Heart right ventricle (tissue), 16 donors: Measurements from ENCODE around the gene FASTKD3. TPM values are rescaled to one million over a fixed set of nuclear protein-coding genes. Genes with fewer than 3 reads are reported as not detected.
A peak's percentile ranks its signal among the peaks of the same experiment; 100 is the strongest.

Source experiments
- ATAC-seq, 8 donors: fragments of 200-7000 bp; cut with Tn5 transposase; one replicate each; pipeline ENCODE4 v1.9.1; 2020; ENCODE audit warnings: mild to moderate bottlenecking in 8 of 8, moderate library complexity in 8 of 8, moderate number of reproducible peaks in 1 of 8
- DNase-seq, 2 donors: peaks; one replicate each; pipeline ENCODE4 v3.0.0-alpha.2; 2020
- H3K27ac ChIP-seq, 10 donors: fragments of 200-600 bp; sonication (generic) in 2 of 10; one replicate each; pipeline versions ENCODE4 v1.5.0 to v1.8.0; 2020 to 2022; ENCODE audit warnings: mild to moderate bottlenecking in 3 of 10
- H3K27me3 ChIP-seq, 7 donors: fragments of 200-600 bp; one replicate each; pipeline ENCODE4 v1.8.0; 2021 to 2022; ENCODE audit warnings: mild to moderate bottlenecking in 2 of 7
- H3K36me3 ChIP-seq, 9 donors: fragments of 200-600 bp; sonication (generic) in 1 of 9; one replicate each; pipeline versions ENCODE4 v1.5.0 to v1.8.0; 2020 to 2022; ENCODE audit warnings: mild to moderate bottlenecking in 2 of 9
- H3K4me1 ChIP-seq, 9 donors: fragments of 200-600 bp; sonication (generic) in 1 of 9; one replicate each; pipeline versions ENCODE4 v1.5.0 to v1.8.0; 2020 to 2022; ENCODE audit warnings: mild to moderate bottlenecking in 4 of 9
- H3K4me3 ChIP-seq, 10 donors: fragments of 200-600 bp; sonication (generic) in 2 of 10; one replicate each; pipeline versions ENCODE4 v1.5.0 to v1.8.0; 2020 to 2022; ENCODE audit warnings: mild to moderate bottlenecking in 7 of 10, moderate library complexity in 2 of 10
- H3K9me3 ChIP-seq, 11 donors: fragments of 200-600 bp in 10 of 11; sonication (generic) in 2 of 11; one replicate each; pipeline versions ENCODE4 v1.5.0 to v1.8.0; 2013 to 2022; ENCODE audit warnings: mild to moderate bottlenecking in 2 of 11, control low read depth in 1 of 11, moderate library complexity in 1 of 11
- CTCF ChIP-seq, 9 donors: fragments of 200-600 bp; sonication (generic) in 2 of 9; IDR thresholded peaks; one replicate each; pipeline versions ENCODE4 v1.5.0 to v1.8.0; 2021 to 2022; ENCODE audit warnings: antibody characterized with exemption in 9 of 9, mild to moderate bottlenecking in 5 of 9, moderate library complexity in 1 of 9
- WGBS, 2 donors: extraction: QIAGEN DNeasy Blood & Tissue Kit; methylation state at CpG; one replicate each; pipeline ENCODE4 v1.1.7; 2013; ENCODE audit warnings: inconsistent platforms in 1 of 2; 5-methylcytosine and 5-hydroxymethylcytosine counted together
- intact Hi-C, 10 donors: fragments of 100-400 bp; cut with DNase I; formaldehyde crosslinking; loops; one replicate each; pipeline versions ENCODE4 v1.11.1 to v1.14.2; 2022
- polyA plus RNA-seq, 2 donors: library from polyadenylated mRNA; stranded (reverse); fragments of 200-250 nt; gene quantifications; one replicate each; pipeline ENCODE4 v1.2.3, GENCODE V29; 2013
- total RNA-seq, 10 donors: library from RNA; stranded (reverse); fragmentation: NEBNext Ultra II Directional in 3 of 10; extraction: Animal tissue kit (Norgen Biotek cat#: 25700) in 3 of 10; gene quantifications; one replicate each; pipeline versions ENCODE4 v1.2.1 to v1.2.4, GENCODE V29; 2021 to 2023
- donor health status: Arrhythmogenic right ventricular cardiomyopathy.
- donor health status: ischemic (EF 13 %, LVEDD 7.1; RV severe dilation, severe dysfunction).
- donor health status: healthy with polysubstance abuse.
- donor health status: DM: no; HTN: yes; CAD: no.
- donor health status: DM: no; HTN: no; CAD: no.
- donor health status: ischemic (EF 25% LVEDD 6.9; RV normal size, moderate dysfunction).
- donor health status: ischemic (EF 25% LVEDD 5.7; RV mildly dilated, moderate dysfunction).
- donor health status: healthy.
- donor health status: DM: yes; HTN: yes; CAD: no.
- donor health status: Ischemic cardiomyopathy.
- donor health status: ischemic (EF 35%, LVEDD 5.7; RV mildly dilated, moderate dysfunction).
- donor health status: nonischemic (EF 11% LVEDD 7.7; RV severe dilation, severe dysfunction).
- donor health status: DM: yes; HTN: yes; CAD: no.
- donor health status: PGD.
- donor health status: ischemic (EF 29% LVEDD 5.4; RV normal size, mild dysfunction).
- donor health status: nonischemic (EF 23%, LVEDD 6.1; RV moderate dilation, normal function).

FASTKD3 gene
- total and polyA plus RNA-seq, 12 donors: 3.1 to 24.7 (median 5.1) TPM

- no peak for TF ChIP-seq CTCF (IDR thresholded peaks at IDR 0.05)
- DNase-seq: no peak
- Histone ChIP-seq H3K9me3 (no peaks in the 10 kb centered on the region), H3K4me3 (no peak overlapping the region), H3K36me3 (peaks cover 0 to 68% (median 22%) of the 10 kb centered on the region in 9 donors), H3K4me1 (peaks cover 2 to 47% (median 18%) of the 10 kb centered on the region in 9 donors), H3K27ac (no peak overlapping the region), H3K27me3 (no peaks in the 10 kb centered on the region)
- WGBS, 2 donors: 69 to 83% methylated on average over 9 of the region's 9 CpGs
- intact Hi-C loops: no loop called here
- ATAC-seq: no peak
Measured at GRCh38 chr5:7873216-7873615, 4.4 kb upstream of the FASTKD3 start.

GRCh38 chr5:7872517-7873130, 3.8 kb upstream of the FASTKD3 start:
- H3K27me3 ChIP-seq: no peaks in the 10 kb centered on the region
- no peak for DNase-seq
- H3K9me3 ChIP-seq: no peaks in the 10 kb centered on the region
- WGBS, 2 donors: 70 to 75% methylated on average over 4 of the region's 4 CpGs
- peaks cover 2 to 47% (median 22%) of the 10 kb centered on the region in 9 donors for H3K4me1 ChIP-seq
- intact Hi-C loops: no loop called here
- no peak for TF ChIP-seq CTCF (IDR thresholded peaks at IDR 0.05)
- H3K27ac ChIP-seq: no peak overlapping the region
- no peak overlapping the region for H3K4me3 ChIP-seq
- no peak for ATAC-seq
- H3K36me3 ChIP-seq: peaks cover 0 to 62% (median 18%) of the 10 kb centered on the region in 9 donors

GRCh38 chr5:7871653-7872052, 2.8 kb upstream of the FASTKD3 start:
- Histone ChIP-seq H3K27ac (no peak overlapping the region), H3K27me3 (no peaks in the 10 kb centered on the region), H3K4me1 (peaks cover 2 to 51% (median 26%) of the 10 kb centered on the region in 9 donors), H3K9me3 (no peaks in the 10 kb centered on the region), H3K4me3 (no peak overlapping the region), H3K36me3 (peaks cover 0 to 57% (median 12%) of the 10 kb centered on the region in 9 donors)
- DNase-seq (no peak), ATAC-seq (no peak)
- no peak for TF ChIP-seq CTCF (IDR thresholded peaks at IDR 0.05)
- 74 to 85% methylated on average over 2 of the region's 2 CpGs for WGBS, 2 donors
- intact Hi-C loops: no loop called here

DNA sequence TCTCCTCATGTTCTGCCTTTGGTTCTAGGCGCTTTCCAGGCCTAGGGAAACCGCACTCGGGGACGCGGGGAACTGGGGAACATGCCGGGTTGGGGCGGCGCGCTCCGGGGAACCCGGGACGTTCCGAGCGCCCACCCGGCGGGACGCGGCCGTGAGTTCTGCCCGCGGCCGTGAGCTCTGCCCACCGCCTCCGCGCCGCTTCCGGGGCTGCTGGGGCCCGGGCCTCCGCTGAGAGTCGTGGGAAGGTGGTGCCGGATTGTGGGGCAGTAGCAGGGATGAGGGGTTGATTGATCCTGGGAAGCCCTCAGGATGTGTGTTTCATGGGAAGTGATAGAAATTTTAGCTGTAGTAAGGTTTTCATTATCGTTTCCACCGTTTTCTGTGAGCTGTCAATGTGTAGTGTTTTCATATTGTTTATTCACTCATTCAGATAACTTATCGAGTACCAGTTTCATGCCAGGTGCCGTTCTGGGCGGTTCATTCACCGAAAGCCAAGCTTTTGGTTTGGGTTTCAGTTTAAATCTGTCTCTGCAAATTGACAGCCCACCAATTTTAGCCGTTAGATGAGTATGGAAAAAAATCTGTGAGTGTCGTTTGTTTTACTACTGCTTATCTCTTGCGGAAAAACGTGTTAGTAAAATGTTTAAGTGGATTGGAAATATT, 774 bp upstream of the FASTKD3 start:
- H3K27ac ChIP-seq: peak overlapping the region; percentile 17 to 94 (median 85)
- intact Hi-C loops: no loop called here
- ATAC-seq (peak; percentile 28 to 81 (median 53)), DNase-seq (peak; percentile 7 to 23)
- WGBS, 2 donors: 1% methylated on average over 41 of the region's 41 CpGs
- no peaks in the 10 kb centered on the region for H3K27me3 ChIP-seq
- H3K9me3 ChIP-seq: no peaks in the 10 kb centered on the region
- peak overlapping the region; percentile 63 to 99 (median 97) for H3K4me3 ChIP-seq
- peaks cover 0 to 54% (median 4%) of the 10 kb centered on the region in 9 donors for H3K36me3 ChIP-seq
- H3K4me1 ChIP-seq: peaks cover 2 to 54% (median 36%) of the 10 kb centered on the region in 9 donors
- TF ChIP-seq CTCF (IDR thresholded peaks at IDR 0.05): no peak
